ENCODE data around the gene SRBD1.

The SRBD1 gene

DNA sequence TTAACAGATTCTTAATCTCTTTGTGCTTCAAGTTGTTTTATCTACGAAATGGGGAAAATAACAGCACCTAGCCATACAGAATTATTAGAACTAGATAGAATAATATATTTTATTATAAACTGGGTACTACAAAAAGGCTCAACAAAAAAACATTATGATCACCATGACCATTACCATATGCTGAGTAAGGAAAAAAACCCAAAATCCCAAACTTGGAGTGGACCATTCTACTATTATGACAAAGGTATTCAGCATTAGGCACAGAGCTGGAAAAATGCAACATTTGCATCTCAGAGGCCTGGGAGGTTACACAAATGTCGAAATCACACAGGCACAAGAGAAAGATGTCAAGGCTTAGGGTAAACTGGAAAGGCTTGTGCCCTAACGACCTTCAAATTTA is 162.8 kb downstream of the SRBD1 start:
- Histone ChIP-seq H3K36me3 (ENCODE audit: control insufficient read depth, insufficient read depth, low read length) (no peaks in the 10 kb centered on the region), H3K4me3 (replicated peaks; ENCODE audit: low read depth, low read length) (no peak overlapping the region), H3K27me3 (replicated peaks; ENCODE audit: control insufficient read depth, insufficient read depth, low read length) (no peaks in the 10 kb centered on the region)
- no peak for TF ChIP-seq CTCF (IDR thresholded peaks at IDR 0.05; ENCODE audit: insufficient read depth, low read length, poor library complexity, severe bottlenecking)
- DNase-seq (ENCODE audit: extremely low read depth, insufficient read length): no peak

GRCh38 chr2:45446016-45446415 is 165.1 kb downstream of the SRBD1 start:
- H3K36me3 ChIP-seq (ENCODE audit: control insufficient read depth, insufficient read depth, low read length): no peaks in the 10 kb centered on the region; the same call in 1 of the 2 replicates
- no peak overlapping the region for H3K4me3 ChIP-seq (replicated peaks; ENCODE audit: low read depth, low read length)
- DNase-seq (ENCODE audit: extremely low read depth, insufficient read length): no peak
- H3K27me3 ChIP-seq (replicated peaks; ENCODE audit: control insufficient read depth, insufficient read depth, low read length): no peaks in the 10 kb centered on the region
- TF ChIP-seq CTCF (IDR thresholded peaks at IDR 0.05; ENCODE audit: insufficient read depth, low read length, poor library complexity, severe bottlenecking): no peak

DNA sequence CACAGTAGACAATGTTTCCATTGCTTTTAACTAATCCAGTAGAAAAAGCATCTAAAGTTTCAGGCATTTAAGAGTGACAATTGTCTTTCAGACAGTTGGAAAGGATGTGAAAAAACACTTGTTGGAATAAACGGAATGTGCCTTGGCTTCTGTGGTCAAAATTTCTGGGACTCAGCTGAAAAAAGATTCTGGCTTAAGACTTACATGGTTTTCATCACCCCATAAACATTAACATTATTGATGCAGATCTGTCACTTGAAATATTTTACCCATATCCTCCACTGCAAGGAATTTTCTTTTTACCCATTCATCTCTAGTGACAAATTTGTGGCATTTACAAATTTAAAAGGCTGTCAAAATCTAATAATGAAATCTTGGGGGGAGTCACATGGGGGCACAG is 166.0 kb downstream of the SRBD1 start:
- DNase-seq (ENCODE audit: extremely low read depth, insufficient read length): no peak
- H3K36me3 ChIP-seq (ENCODE audit: control insufficient read depth, insufficient read depth, low read length): no peaks in the 10 kb centered on the region; the same call in 1 of the 2 replicates
- no peaks in the 10 kb centered on the region for H3K27me3 ChIP-seq (replicated peaks; ENCODE audit: control insufficient read depth, insufficient read depth, low read length)
- no peak overlapping the region for H3K4me3 ChIP-seq (replicated peaks; ENCODE audit: low read depth, low read length)
- no peak for TF ChIP-seq CTCF (IDR thresholded peaks at IDR 0.05; ENCODE audit: insufficient read depth, low read length, poor library complexity, severe bottlenecking)

- no peak for DNase-seq (ENCODE audit: extremely low read depth, insufficient read length)
- Histone ChIP-seq H3K4me3 (replicated peaks; ENCODE audit: low read depth, low read length) (no peak overlapping the region), H3K27me3 (replicated peaks; ENCODE audit: control insufficient read depth, insufficient read depth, low read length) (no peaks in the 10 kb centered on the region), H3K36me3 (ENCODE audit: control insufficient read depth, insufficient read depth, low read length) (no peaks in the 10 kb centered on the region; the same call in 1 of the 2 replicates)
- TF ChIP-seq CTCF (IDR thresholded peaks at IDR 0.05; ENCODE audit: insufficient read depth, low read length, poor library complexity, severe bottlenecking): no peak
Observed at GRCh38 chr2:45443012-45443411, 168.1 kb downstream of the SRBD1 start.

DNA sequence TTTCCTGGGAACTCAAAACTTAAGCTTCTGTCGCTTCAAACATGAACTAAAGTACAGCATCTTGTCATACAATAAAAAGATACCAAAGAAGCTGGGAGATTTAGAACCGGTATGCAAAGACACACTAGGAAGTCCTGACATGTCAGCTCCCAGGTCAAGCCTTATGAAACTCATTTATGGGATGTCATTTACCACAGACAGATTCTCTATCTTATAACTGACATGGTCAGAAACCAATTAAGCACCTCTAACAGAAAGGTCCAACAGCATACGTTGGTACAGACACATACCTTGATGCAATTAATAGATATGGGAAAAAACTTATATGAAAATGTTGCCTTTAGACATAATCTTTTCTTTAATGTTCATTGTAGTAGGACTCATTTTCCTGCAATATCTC is 169.0 kb downstream of the SRBD1 start:
- TF ChIP-seq CTCF (IDR thresholded peaks at IDR 0.05; ENCODE audit: insufficient read depth, low read length, poor library complexity, severe bottlenecking): no peak
- no peaks in the 10 kb centered on the region for H3K27me3 ChIP-seq (replicated peaks; ENCODE audit: control insufficient read depth, insufficient read depth, low read length)

DNA sequence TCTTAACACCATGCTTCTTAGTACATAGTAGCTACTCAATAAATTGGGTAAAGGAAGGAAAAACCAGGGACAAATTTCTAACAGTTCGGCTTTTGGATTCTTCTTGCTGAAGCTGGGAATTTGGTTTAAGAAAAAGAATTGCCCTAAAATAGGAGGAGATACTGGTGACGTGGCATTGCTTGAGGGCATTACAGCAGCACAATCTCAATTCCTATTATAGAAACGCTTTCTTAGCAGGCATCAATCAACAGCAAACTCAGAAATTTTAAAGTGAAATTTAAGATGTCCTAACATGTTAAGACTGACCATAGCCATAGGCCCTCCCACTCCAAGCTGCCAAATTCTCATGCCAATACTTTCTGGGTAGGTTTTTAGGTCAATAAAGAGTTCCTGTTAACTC is 169.5 kb downstream of the SRBD1 start:
- no peaks in the 10 kb centered on the region; the same call in 1 of the 2 replicates for H3K36me3 ChIP-seq (ENCODE audit: control insufficient read depth, insufficient read depth, low read length)
- no peak overlapping the region for H3K4me3 ChIP-seq (replicated peaks; ENCODE audit: low read depth, low read length)
- no peak for DNase-seq (ENCODE audit: extremely low read depth, insufficient read length)
- no peaks in the 10 kb centered on the region for H3K27me3 ChIP-seq (replicated peaks; ENCODE audit: control insufficient read depth, insufficient read depth, low read length)
- TF ChIP-seq CTCF (IDR thresholded peaks at IDR 0.05; ENCODE audit: insufficient read depth, low read length, poor library complexity, severe bottlenecking): no peak

More for the DNA sequence above, 169.0 kb downstream of the SRBD1 start:
- no peak for DNase-seq (ENCODE audit: extremely low read depth, insufficient read length)
- no peak overlapping the region for H3K4me3 ChIP-seq (replicated peaks; ENCODE audit: low read depth, low read length)
- no peaks in the 10 kb centered on the region; the same call in 1 of the 2 replicates for H3K36me3 ChIP-seq (ENCODE audit: control insufficient read depth, insufficient read depth, low read length)
